ENCODE data around the gene ZFAND3.

Gene ZFAND3

DNA sequence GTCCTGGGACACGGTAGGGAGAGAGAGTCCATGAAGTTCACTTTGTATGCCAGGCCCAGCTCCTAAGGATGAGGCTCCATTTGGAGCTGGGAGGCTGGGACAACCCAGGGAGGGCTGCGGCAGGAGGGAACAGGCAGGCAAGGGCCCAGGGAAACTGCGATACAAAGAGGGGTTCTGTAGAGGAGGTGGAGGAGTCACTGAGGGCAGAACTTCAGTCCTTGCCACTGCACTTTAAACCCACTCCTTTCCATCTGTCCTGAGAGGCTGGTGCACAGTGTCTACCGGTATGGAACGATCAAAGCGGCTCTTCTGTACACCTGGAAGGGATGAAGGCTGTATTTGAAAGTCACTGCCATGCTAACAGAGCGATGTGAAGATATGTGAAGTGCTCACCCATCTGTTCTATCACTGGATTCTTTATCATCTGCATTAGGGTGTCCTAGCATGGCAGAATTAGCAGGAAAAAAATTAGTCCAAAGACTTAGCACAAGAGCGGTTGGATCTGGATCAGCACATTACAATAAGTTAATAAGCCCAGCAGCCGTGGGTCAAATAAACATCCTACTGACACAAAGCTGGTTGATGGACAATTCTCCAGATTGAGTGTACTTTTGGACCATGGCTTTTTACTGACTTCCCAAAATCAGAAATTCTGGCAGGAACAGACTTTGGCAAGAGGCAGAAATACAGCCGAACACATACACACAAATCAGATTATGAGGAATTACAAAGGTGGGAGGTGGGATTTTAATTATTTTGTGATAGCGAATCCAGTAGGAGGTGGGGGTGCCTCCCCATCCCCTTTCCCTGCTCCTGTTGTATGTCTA, 20.9 kb upstream of the ZFAND3 start:
- no peak for DNase-seq (ENCODE audit: low read depth)
- TF ChIP-seq, protein P1, sequence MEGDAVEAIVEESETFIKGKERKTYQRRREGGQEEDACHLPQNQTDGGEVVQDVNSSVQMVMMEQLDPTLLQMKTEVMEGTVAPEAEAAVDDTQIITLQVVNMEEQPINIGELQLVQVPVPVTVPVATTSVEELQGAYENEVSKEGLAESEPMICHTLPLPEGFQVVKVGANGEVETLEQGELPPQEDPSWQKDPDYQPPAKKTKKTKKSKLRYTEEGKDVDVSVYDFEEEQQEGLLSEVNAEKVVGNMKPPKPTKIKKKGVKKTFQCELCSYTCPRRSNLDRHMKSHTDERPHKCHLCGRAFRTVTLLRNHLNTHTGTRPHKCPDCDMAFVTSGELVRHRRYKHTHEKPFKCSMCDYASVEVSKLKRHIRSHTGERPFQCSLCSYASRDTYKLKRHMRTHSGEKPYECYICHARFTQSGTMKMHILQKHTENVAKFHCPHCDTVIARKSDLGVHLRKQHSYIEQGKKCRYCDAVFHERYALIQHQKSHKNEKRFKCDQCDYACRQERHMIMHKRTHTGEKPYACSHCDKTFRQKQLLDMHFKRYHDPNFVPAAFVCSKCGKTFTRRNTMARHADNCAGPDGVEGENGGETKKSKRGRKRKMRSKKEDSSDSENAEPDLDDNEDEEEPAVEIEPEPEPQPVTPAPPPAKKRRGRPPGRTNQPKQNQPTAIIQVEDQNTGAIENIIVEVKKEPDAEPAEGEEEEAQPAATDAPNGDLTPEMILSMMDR (conservative IDR thresholded peaks at IDR 0.05; ENCODE audit: low read depth, low read length) = no peak
- H3K4me3 ChIP-seq (ENCODE audit: low read depth, low read length) = no peak overlapping the region

DNA sequence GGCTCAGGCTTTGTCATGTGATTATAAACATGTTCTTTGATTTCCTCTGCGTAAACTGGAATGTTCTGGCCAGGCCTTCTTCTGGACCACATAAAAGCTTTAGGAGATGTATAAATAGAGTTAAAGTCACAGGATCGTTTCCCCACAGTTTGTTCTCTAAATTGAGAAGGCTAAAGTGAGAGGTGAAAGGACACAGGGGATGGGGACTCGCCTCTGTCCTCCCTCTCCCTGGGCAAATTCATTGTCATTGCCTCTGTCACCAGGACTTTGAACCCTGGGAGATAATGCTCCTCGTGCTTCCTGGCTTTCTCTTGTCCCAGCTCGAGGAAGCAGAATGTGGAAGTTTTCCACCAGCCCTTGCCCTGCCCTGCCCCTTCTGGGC, 20.3 kb upstream of the ZFAND3 start:
- TF ChIP-seq, protein P1 (conservative IDR thresholded peaks at IDR 0.05; ENCODE audit: low read depth, low read length) = no peak
- DNase-seq (ENCODE audit: low read depth) = no peak
- no peak overlapping the region for H3K4me3 ChIP-seq (ENCODE audit: low read depth, low read length)

DNA sequence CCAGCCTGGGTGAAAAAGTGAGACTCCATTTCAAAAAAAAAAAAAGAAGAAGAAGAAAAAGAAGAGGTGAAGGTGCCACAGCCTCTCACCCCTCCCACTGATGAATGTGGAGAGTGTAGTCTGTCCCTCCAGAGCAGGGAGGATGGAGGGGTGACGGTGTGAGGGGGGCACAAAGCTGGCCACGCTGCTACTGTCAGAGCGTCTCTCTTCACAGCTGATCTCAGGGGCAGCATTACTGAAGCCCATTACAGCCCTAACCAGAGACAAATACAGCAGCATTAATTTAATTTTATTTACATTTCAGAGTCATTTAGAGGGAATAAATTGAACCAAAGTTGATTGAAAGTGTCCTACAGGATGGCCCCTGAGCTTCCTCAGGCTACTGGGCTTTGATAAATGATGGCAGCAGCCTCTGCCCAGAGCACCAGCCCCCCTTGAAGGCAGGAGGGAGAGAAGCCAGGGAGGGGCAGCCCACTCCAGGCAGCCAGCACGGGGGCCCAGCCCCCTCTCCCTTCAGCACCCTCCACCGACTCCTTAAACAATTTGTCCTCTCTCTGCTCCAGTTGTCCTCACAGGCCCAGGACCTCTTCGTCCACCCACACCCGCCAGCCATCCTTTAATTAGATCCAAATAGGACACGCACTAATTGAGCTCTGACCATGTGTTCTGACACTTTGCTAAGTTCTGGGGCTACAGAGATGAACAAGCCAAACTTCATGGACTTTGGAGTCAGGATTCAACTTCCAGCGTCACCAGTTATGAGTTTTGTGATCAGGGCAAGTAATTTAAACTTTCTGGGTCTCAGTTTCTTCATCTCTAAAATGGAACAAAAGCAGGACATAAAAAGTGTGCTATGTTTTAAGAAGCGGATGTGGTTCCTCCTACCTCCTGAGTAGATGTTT, 18.6 kb upstream of the ZFAND3 start:
- DNase-seq (ENCODE audit: low read depth) = no peak
- H3K4me3 ChIP-seq (ENCODE audit: low read depth, low read length) = no peak overlapping the region
- TF ChIP-seq, protein P1 (conservative IDR thresholded peaks at IDR 0.05; ENCODE audit: low read depth, low read length) = no peak

DNA sequence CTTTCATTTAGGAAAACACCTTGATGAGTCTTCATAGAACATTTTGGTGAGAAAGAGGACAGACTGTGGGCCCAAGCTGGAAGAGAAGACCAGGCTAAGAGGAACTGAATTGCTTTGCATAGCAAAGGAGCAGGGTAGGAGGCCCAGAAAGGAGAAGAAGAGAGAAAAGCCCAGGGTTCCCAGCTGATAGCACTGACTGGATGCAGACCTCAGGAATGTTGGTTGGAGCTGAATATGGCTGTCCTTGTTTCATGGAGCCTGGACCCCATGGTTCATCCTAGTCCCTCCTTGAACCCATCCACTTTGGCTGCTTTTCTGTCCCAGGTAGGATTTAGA, 18.0 kb upstream of the ZFAND3 start:
- no peak overlapping the region for H3K4me3 ChIP-seq (ENCODE audit: low read depth, low read length)
- TF ChIP-seq, protein P1 (conservative IDR thresholded peaks at IDR 0.05; ENCODE audit: low read depth, low read length) = no peak
- no peak for DNase-seq (ENCODE audit: low read depth)

DNA sequence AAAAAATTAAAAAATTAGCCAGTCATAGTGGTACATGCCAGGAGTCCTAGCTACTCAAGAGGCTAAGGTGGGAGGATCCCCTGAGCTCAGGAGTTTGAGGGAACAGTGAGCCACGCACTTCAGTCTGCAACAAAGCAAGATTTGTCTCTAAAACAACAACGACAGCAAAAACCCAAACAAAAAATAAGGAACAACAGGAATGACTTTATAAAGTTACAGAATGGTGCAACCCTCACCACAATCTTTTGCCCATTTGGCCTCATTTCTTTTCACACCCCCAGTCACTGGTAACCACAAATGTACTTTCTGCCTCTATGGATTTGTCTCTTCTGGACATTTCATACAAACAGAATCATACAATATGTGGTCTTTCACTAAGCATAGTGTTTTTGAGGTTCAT, 16.7 kb upstream of the ZFAND3 start:
- no peak for DNase-seq (ENCODE audit: low read depth)
- H3K4me3 ChIP-seq (ENCODE audit: low read depth, low read length) = no peak overlapping the region
- TF ChIP-seq, protein P1 (conservative IDR thresholded peaks at IDR 0.05; ENCODE audit: low read depth, low read length) = no peak

- peak; percentile 50 for DNase-seq (ENCODE audit: low read depth)
- TF ChIP-seq, protein P1 (conservative IDR thresholded peaks at IDR 0.05; ENCODE audit: low read depth, low read length) = no peak
- no peak overlapping the region for H3K4me3 ChIP-seq (ENCODE audit: low read depth, low read length)
Observed at GRCh38 chr6:37804586-37804985, 14.9 kb upstream of the ZFAND3 start.

All from choroid plexus epithelial cell (primary cell).